ENCODE results near the gene COX17. TPM values are rescaled to one million over a fixed set of nuclear protein-coding genes. Genes with fewer than 3 reads are reported as not detected.

Gene COX17
- total RNA-seq, 1 experiment from 2014 or later = 48.9 TPM

DNA sequence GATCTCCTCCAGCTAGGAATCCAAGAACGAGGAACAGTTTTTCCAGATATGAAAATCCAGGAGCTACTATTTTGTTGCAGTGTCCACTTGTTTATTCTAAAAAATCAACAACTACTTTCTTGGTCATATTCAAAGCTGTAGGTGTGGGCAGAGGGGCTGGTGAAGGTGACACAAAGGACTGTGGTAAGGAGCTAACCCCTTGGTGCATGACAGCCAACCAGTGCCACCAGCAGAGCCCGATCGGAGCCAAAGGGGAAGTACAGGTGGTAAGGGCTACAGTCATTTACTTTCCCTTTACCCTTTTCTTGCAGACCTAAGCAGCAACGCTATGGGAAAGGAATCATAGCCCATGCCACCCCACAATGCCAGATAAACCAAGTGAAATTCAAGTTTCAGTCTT, 48.8 kb downstream of the COX17 start:
- DNase-seq = no peak
- Histone ChIP-seq H3K27me3 (no peaks in the 10 kb centered on the region), H3K27ac (no peak overlapping the region), H3K9me3 (replicated peaks) (no peaks in the 10 kb centered on the region), H3K4me3 (no peak overlapping the region), H3K4me1 (peaks cover 7% of the 10 kb centered on the region; the same call in 1 of the 2 replicates), H3K36me3 (no peaks in the 10 kb centered on the region)

DNA sequence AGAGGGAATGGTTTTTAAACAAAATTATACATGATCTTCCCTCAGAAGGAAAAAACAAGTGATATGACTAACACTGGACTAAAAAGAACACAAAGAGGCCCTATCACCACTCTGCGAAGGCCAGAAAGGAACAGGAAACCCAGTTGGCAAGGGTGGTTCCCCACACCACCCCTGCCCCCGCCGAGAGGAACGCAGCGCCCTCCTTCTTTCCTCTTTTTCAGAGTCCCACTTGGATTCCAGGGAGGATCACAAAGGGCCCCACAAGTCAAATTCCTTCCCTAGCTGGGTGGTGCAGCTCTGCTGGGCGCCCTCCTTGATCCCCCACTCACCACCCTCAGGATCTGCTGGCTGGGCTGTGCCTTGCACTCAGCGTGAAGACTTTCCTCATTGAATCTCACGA, 49.7 kb downstream of the COX17 start:
- H3K36me3 ChIP-seq = no peaks in the 10 kb centered on the region
- no peak overlapping the region for H3K4me3 ChIP-seq
- no peaks in the 10 kb centered on the region for H3K9me3 ChIP-seq (replicated peaks)
- H3K27ac ChIP-seq = no peak overlapping the region
- peaks cover 7% of the 10 kb centered on the region; the same call in 1 of the 2 replicates for H3K4me1 ChIP-seq
- no peak for DNase-seq
- no peaks in the 10 kb centered on the region for H3K27me3 ChIP-seq

DNA sequence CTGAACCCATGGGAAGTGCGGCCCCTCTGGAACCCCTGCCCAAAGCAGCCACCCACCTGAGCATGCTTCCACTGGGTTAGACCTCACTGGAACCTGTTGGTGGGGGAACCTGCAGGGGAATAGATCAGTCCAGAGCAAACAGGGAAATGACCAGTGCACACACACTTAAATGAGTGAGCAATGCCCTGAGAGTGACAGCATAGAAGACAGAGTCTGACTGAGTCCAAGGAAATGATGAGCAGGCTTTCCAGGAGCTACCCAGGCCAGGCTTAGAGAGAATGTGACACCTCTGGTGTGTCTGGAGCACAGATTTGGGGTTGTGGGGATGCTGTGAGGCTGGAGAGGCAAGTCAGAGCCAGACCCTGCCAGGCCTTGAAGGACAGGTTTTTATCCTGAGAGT, 51.0 kb downstream of the COX17 start:
- H3K27me3 ChIP-seq = no peaks in the 10 kb centered on the region
- H3K36me3 ChIP-seq = no peaks in the 10 kb centered on the region
- H3K27ac ChIP-seq = no peak overlapping the region
- H3K9me3 ChIP-seq (replicated peaks) = no peaks in the 10 kb centered on the region
- DNase-seq = no peak
- no peak overlapping the region for H3K4me3 ChIP-seq
- peaks cover 5% of the 10 kb centered on the region; the same call in 1 of the 2 replicates for H3K4me1 ChIP-seq

DNA sequence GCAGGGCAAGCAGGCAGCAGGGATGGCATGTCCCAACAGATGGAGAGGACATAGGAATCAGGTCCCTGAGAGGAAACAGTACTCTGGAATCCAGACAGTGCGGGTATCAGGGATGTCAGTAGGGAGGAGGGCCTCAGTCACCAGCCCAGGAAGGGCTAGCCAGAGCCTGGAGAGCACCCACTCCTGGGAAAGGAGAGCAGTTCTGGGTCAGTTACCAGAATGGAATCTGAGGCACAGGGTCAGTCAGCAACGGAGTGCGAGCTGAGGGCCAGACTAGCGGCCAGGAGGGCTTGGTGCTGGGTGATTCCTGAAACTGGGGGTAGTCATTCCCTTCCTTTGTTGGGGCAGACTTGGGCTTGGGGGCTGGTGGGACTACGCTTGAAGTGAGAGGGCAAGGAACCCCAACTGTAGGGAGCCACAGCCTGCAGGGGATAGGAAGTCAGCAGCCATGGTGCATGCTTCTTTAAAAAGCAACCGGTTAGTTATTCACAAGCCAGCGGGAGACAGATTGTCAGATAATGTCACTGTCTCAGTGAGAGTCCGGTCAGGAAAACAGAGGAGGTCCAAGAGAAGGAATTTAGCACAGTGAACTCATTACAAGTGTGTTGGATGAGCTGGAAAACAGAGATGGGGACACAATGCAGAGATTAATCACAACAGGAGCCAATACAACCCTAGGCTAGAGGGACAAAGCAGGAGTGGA, 51.6 kb downstream of the COX17 start:
- Histone ChIP-seq H3K27me3 (no peaks in the 10 kb centered on the region), H3K27ac (no peak overlapping the region), H3K4me1 (peaks cover 2% of the 10 kb centered on the region; the same call in 1 of the 2 replicates), H3K9me3 (replicated peaks) (no peaks in the 10 kb centered on the region), H3K4me3 (no peak overlapping the region), H3K36me3 (no peaks in the 10 kb centered on the region)
- no peak for DNase-seq

DNA sequence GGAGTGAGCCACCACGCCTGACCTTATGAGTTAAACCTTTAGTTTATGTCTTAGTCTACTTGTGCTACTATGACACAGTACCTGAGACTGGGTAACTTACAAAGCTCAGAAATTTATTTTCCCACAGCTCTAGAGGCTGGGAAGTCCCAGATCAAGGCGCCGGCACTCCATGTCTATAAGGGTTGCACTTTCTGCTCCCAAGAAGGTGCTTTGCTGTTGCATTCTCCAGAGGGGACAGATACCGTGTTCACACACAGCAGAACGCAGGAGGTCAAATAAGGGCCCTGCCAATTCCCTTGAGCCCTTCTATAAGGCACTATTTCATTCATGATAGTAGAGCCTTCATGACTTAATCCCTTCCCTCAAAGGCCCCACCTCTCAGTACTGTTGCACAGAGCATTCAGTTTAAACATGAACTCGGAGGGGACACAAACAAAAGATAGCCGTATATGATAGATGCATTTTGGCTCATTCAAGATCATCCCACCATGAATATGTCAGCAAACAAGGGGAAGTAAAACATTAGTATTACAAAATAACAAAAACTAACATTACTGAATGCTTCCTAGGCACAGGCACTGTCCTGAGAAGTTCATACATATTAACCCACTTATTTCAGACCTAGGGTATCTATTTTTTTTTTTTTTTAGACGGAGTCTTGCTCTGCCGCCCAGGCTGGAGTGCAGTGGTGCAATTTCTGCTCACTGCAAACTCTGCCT, 53.0 kb downstream of the COX17 start:
- Histone ChIP-seq H3K4me1 (no peaks in the 10 kb centered on the region), H3K36me3 (no peaks in the 10 kb centered on the region), H3K9me3 (replicated peaks) (no peaks in the 10 kb centered on the region), H3K27ac (no peak overlapping the region), H3K4me3 (no peak overlapping the region), H3K27me3 (no peaks in the 10 kb centered on the region)
- DNase-seq = no peak

DNA sequence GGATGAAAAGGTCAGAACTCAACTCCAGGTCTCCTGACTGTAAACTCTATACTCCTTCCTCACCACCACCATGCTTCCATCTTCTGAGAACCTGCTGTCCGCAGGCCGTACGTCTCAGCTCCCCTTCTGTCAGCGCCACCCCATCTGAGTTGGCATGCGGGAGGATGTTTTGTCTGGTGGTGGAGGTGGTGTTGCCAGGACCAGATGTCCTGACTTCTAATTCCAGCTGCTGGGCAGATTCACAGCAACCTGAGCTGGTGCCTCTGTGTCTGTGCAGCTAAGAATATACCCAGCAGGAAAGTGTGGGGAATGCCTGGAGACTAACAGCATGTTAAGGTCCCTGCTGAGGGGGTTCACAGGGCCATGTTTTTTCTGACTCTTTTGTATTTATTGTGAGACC, 56.3 kb downstream of the COX17 start:
- DNase-seq = no peak
- Histone ChIP-seq H3K36me3 (no peaks in the 10 kb centered on the region), H3K4me3 (no peak overlapping the region), H3K9me3 (replicated peaks) (no peaks in the 10 kb centered on the region), H3K4me1 (no peaks in the 10 kb centered on the region), H3K27me3 (no peaks in the 10 kb centered on the region), H3K27ac (no peak overlapping the region)

Other genes starting within 250 kb of the COX17 start
- gene TMEM39A, start 213.8 kb downstream of the COX17 start, total RNA-seq (2014; rRNA removed; shearing (Covaris generic)) = 35.7 and 38.7 TPM in 2 replicates
- 16.4 and 18.6 TPM in 2 replicates for gene POGLUT1, start 208.4 kb downstream of the COX17 start, total RNA-seq (2014; rRNA removed; shearing (Covaris generic))
- gene TIMMDC1, start 178.9 kb downstream of the COX17 start, total RNA-seq (2014; rRNA removed; shearing (Covaris generic)) = 67.9 and 74.0 TPM in 2 replicates
- gene CD80, start 117.8 kb downstream of the COX17 start, total RNA-seq (2014; rRNA removed; shearing (Covaris generic)) = 0.12 TPM in 1 of 2 replicates, not detected in the other
- 0.06 and 0.15 TPM in 2 replicates for gene ADPRH, start 97.9 kb downstream of the COX17 start, total RNA-seq (2014; rRNA removed; shearing (Covaris generic))
- 1.2 and 1.4 TPM in 2 replicates for gene PLA1A, start 79.5 kb downstream of the COX17 start, total RNA-seq (2014; rRNA removed; shearing (Covaris generic))
- 0.10 TPM in 1 of 2 replicates, not detected in the other for gene POPDC2, start 16.8 kb downstream of the COX17 start, total RNA-seq (2014; rRNA removed; shearing (Covaris generic))
- 0.08 and 0.10 TPM in 2 replicates for gene CFAP91, start 25.6 kb upstream of the COX17 start, total RNA-seq (2014; rRNA removed; shearing (Covaris generic))
- gene NR1I2, start 104.7 kb upstream of the COX17 start, total RNA-seq (2014; rRNA removed; shearing (Covaris generic)) = not detected in 2 replicates